SK-N-SH (cell line): ENCODE results near the gene FGD3. TPM values are rescaled to one million over a fixed set of nuclear protein-coding genes. Genes with fewer than 3 reads are reported as not detected.

ENCODE experiments used
- CTCF ChIA-PET: fragments of 300-600, 350-600 bp; formaldehyde crosslinking; extraction: SDS; loops from one replicate; lab custom pipeline; 2021; lab: Yijun Ruan, JAX
- POLR2A ChIA-PET: fragments of 350-600 bp; sonication (Branson Sonifier 250); formaldehyde crosslinking; extraction: SDS; loops from one replicate; lab custom pipeline; 2020; ENCODE audit warnings: antibody characterized with exemption, inconsistent platforms; lab: Yijun Ruan, JAX
- DNase-seq: peaks from one replicate; pipeline ENCODE4 v3.0.0; 2012
- H2AFZ ChIP-seq: fragments of 200-600 bp; sonication (generic); 2 replicates; pipeline ENCODE4 v1.8.1; 2016; ENCODE audit warnings: antibody characterized with exemption, mild to moderate bottlenecking, low read depth
- H3F3A ChIP-seq: fragments of 200-600 bp; sonication (generic); replicated peaks from 2 replicates; pipeline ENCODE3; 2016; ENCODE audit warnings: antibody characterized with exemption, mild to moderate bottlenecking; ENCODE audit not compliant: insufficient read depth
- H3K27ac ChIP-seq, 2 experiments: fragments of 200-500 bp in 1 of 2; fragments of 200-600 bp in 1 of 2; sonication (Bioruptor generic) in 1 of 2; sonication (generic), shearing (Covaris generic) in 1 of 2; 2 replicates each; pipeline versions ENCODE4 v1.5.1 to v1.6.1; 2014 to 2016; ENCODE audit warnings: low read depth in 2 of 2, inconsistent platforms in 1 of 2, low read length in 1 of 2, mild to moderate bottlenecking in 1 of 2, mixed read lengths in 1 of 2
- H3K27me3 ChIP-seq: fragments of 200-600 bp; sonication (generic), shearing (Covaris generic); 2 replicates; pipeline ENCODE4 v1.6.1; 2016; ENCODE audit warnings: mixed run types; ENCODE audit not compliant: insufficient read depth
- H3K36me3 ChIP-seq, 2 experiments: fragments of 200-500 bp in 1 of 2; fragments of 200-600 bp in 1 of 2; sonication (Bioruptor generic) in 1 of 2; sonication (generic) in 1 of 2; replicated peaks in 1 of 2; 2 replicates each; pipeline versions ENCODE3 to v1.5.1; 2014 to 2016; ENCODE audit warnings: low read length in 1 of 2, mild to moderate bottlenecking in 1 of 2; ENCODE audit not compliant: insufficient read depth in 2 of 2, control insufficient read depth in 1 of 2
- H3K4me1 ChIP-seq, 2 experiments: fragments of 200-500 bp in 1 of 2; fragments of 200-600 bp in 1 of 2; sonication (Bioruptor generic) in 1 of 2; sonication (generic), shearing (Covaris generic) in 1 of 2; 2 replicates each; pipeline versions ENCODE4 v1.5.1 to v1.6.1; 2014 to 2016; ENCODE audit warnings: low read depth in 1 of 2, low read length in 1 of 2, mixed run types in 1 of 2; ENCODE audit not compliant: insufficient read depth in 2 of 2, control insufficient read depth in 1 of 2
- H3K4me2 ChIP-seq: fragments of 200-600 bp; sonication (generic), shearing (Covaris generic); 2 replicates; pipeline ENCODE4 v1.6.1; 2017; ENCODE audit warnings: mixed run types
- H3K4me3 ChIP-seq, 2 experiments: fragments of 200-500 bp in 1 of 2; fragments of 200-600 bp in 1 of 2; sonication (Bioruptor generic) in 1 of 2; sonication (generic), shearing (Covaris generic) in 1 of 2; 2 replicates each; pipeline versions ENCODE4 v1.5.1 to v1.8.1; 2014 to 2016; ENCODE audit warnings: low read depth in 2 of 2, inconsistent platforms in 1 of 2, low read length in 1 of 2, mild to moderate bottlenecking in 1 of 2, mixed read lengths in 1 of 2, moderate library complexity in 1 of 2
- H3K79me2 ChIP-seq: fragments of 200-600 bp; sonication (generic); 2 replicates; pipeline ENCODE4 v1.8.1; 2017; ENCODE audit warnings: mild to moderate bottlenecking; ENCODE audit not compliant: insufficient read depth
- H3K9ac ChIP-seq: fragments of 200-600 bp; sonication (generic); 2 replicates; pipeline ENCODE4 v1.6.1; 2017; ENCODE audit warnings: mixed run types
- H3K9me2 ChIP-seq: fragments of 200-600 bp; sonication (generic); 2 replicates; pipeline ENCODE4 v1.6.1; 2017; ENCODE audit warnings: mixed run types
- H3K9me3 ChIP-seq: fragments of 200-600 bp; sonication (generic); 2 replicates; pipeline ENCODE4 v1.6.1; 2017; ENCODE audit warnings: mixed run types, mild to moderate bottlenecking, moderate library complexity
- H4K20me1 ChIP-seq: fragments of 200-600 bp; sonication (generic); 2 replicates; pipeline ENCODE4 v1.6.1; 2017; ENCODE audit warnings: mild to moderate bottlenecking, mixed run types; ENCODE audit not compliant: insufficient read depth
- CHD2 ChIP-seq: fragments of 150-350 bp; IDR thresholded peaks from 2 replicates; pipeline ENCODE4 v1.6.1; 2018; ENCODE audit warnings: low read length; ENCODE audit not compliant: partially characterized antibody
- ELF1 ChIP-seq: IDR thresholded peaks from 2 replicates; pipeline ENCODE4 v1.4.0; 2012
- EP300 ChIP-seq, 2 experiments: IDR thresholded peaks; 2 replicates each; pipeline versions ENCODE4 v1.4.0 to v1.6.1; 2012; ENCODE audit warnings: borderline replicate concordance in 1 of 2, low read depth in 1 of 2, low read length in 1 of 2
- FOXJ3 ChIP-seq: sonication (generic); formaldehyde crosslinking; IDR thresholded peaks from 2 replicates; pipeline ENCODE4 v1.5.1; 2020; ENCODE audit warnings: mild to moderate bottlenecking, missing genetic modification reagents
- FOXM1 ChIP-seq: IDR thresholded peaks from 2 replicates; pipeline ENCODE4 v1.4.0; 2012; ENCODE audit warnings: low read depth, mild to moderate bottlenecking
- GABPA ChIP-seq: IDR thresholded peaks from 2 replicates; pipeline ENCODE4 v1.4.0; 2012; ENCODE audit warnings: low read depth, mild to moderate bottlenecking
- GATA2 ChIP-seq: sonication (generic); formaldehyde crosslinking; IDR thresholded peaks from 2 replicates; pipeline ENCODE4 v1.5.0; 2020; ENCODE audit warnings: mild to moderate bottlenecking, missing genetic modification reagents
- MEF2A ChIP-seq: IDR thresholded peaks from 2 replicates; pipeline ENCODE4 v1.4.0; 2012; ENCODE audit warnings: low read depth, borderline replicate concordance
- NFIC ChIP-seq: IDR thresholded peaks from 2 replicates; pipeline ENCODE4 v1.4.0; 2012; ENCODE audit warnings: borderline replicate concordance
- NRF1 ChIP-seq: IDR thresholded peaks from 2 replicates; pipeline ENCODE4 v1.6.1; 2012; ENCODE audit warnings: low read depth, mild to moderate bottlenecking, low read length
- RFX5 ChIP-seq: IDR thresholded peaks from 2 replicates; pipeline ENCODE4 v1.6.1; 2012; ENCODE audit warnings: mild to moderate bottlenecking, improper control_type of control experiment, low read length
- SIN3A ChIP-seq: IDR thresholded peaks from 2 replicates; pipeline ENCODE4 v1.6.1; 2012; ENCODE audit warnings: low read depth, mild to moderate bottlenecking, low read length, moderate library complexity, borderline replicate concordance
- TAF1 ChIP-seq: IDR thresholded peaks from 2 replicates; pipeline ENCODE4 v1.6.1; 2012; ENCODE audit warnings: low read depth, mild to moderate bottlenecking, low read length, moderate library complexity, borderline replicate concordance
- TCF12 ChIP-seq: IDR thresholded peaks from 2 replicates; pipeline ENCODE4 v1.4.0; 2012
- TEAD4 ChIP-seq: IDR thresholded peaks from 2 replicates; pipeline ENCODE4 v1.4.0; 2012; ENCODE audit warnings: mild to moderate bottlenecking, borderline replicate concordance; ENCODE audit not compliant: insufficient read depth
- YY1 ChIP-seq: IDR thresholded peaks from 2 replicates; pipeline ENCODE4 v1.4.0; 2012; ENCODE audit warnings: low read depth, mild to moderate bottlenecking
- WGBS: methylation state at CpG from one replicate; pipeline ENCODE4 v1.1.6; 2017; ENCODE audit warnings: low lambda C conversion rate; 5-methylcytosine and 5-hydroxymethylcytosine counted together
- polyA plus RNA-seq, 3 experiments: library from polyadenylated mRNA; depleted of rRNA; stranded (reverse); fragments of >200 nt; gene quantifications; 2 replicates each; pipeline ENCODE4 v1.2.3, GENCODE V29; 2012
- TF ChIP-seq, protein P1 (sequence below): fragments of 200-600 bp; sonication (generic); IDR thresholded peaks from 2 replicates; pipeline ENCODE4 v1.6.1; 2017; ENCODE audit warnings: antibody characterized with exemption, mild to moderate bottlenecking, moderate library complexity
- TF ChIP-seq, protein P2 (sequence below): IDR thresholded peaks from 2 replicates; pipeline ENCODE4; 2012
- TF ChIP-seq, protein P3 (sequence below): fragments of 150-350 bp; IDR thresholded peaks from 2 replicates; pipeline ENCODE4 v1.6.1; 2017; ENCODE audit warnings: antibody characterized with exemption, low read length, low read depth, borderline replicate concordance

The FGD3 gene
- polyA plus RNA-seq, 1 of the 3 experiments (the other 2 are of a cell fraction): not detected

DNA sequence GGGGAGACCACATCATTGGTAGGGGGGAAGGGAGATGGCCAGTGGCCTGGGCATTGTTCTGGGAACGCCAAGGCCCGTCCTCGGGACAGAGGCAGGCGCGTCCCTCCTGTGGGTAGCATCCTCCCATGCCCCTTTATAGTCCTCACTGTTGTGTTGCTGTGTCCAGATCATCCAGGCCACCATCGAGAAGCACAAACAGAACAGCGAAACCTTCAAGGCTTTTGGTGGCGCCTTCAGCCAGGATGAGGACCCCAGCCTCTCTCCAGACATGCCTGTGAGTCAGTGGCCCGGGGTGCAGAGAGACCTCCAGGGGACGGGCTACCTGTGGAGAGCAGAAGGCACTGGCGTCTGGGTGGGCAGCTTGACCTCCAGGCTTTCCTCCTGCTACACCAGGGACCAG lies 72.8 kb downstream of the FGD3 start:
- no peak for DNase-seq

DNA sequence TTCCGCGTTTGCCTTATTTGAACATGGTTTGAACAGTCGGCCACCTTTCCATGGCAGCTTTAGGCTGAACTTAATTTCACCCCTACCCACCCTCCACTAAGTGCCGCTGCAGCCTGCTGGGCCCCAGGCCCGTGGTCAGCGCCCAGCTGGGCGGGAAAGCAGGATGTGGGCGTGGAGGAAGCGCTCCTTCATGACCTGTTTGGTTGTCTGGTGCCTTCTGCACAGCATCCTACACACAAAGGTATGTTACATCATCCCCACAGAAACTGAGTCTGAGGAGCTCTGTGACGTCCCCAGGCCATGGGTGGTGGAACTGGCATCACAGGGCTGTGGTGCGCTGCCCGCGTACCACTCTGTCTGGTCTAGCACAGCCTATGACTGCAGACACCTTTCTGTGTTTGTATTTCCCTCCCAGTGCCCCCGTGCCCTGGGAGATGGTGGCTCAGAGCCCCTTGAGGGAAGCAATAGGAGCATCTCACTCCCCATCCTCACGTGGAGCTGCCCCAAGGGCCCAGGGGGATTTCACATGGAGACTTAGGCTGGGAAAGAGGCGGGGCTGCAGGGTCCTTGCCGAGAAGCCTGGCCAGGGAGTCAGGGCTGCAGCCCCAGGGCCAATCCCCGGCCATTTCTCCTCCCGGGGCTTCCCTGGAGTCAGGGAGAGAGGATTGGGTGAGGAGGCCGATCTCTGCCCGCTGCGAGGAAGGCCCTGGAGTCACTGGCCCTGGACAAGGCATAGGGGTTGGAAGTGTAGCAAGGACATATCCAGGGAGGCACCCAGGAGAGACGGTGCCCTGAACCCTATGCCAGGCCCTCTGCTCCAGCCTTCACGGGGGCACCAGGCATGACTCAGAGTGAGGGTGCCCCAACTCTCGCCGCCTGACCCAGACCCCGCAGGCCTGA lies 73.7 kb downstream of the FGD3 start:
- H3K4me2 ChIP-seq: no peak overlapping the region
- no peaks in the 10 kb centered on the region for H3K9me3 ChIP-seq
- H3K4me1 ChIP-seq: peaks cover 0 to 19% of the 10 kb centered on the region in 2 experiments; a peak in 1 of 4 replicates
- 67% methylated on average over 11 of the region's 27 CpGs for WGBS
- H3K9ac ChIP-seq: no peak overlapping the region
- H3K36me3 ChIP-seq: no peaks in the 10 kb centered on the region
- no peak overlapping the region for H3K4me3 ChIP-seq
- ChIA-PET CTCF (interaction anchor here (1.0 to 1.4 kb wide), 2 partner anchors 18 to 88 kb away, joined by 3 to 4 read pairs; no protein-coding TSS in a partner anchor), POLR2A (no interaction called here)
- H3K27ac ChIP-seq: no peak overlapping the region
- H4K20me1 ChIP-seq: no peaks in the 10 kb centered on the region
- no peaks in the 10 kb centered on the region for H3F3A ChIP-seq
- H3K79me2 ChIP-seq: no peaks in the 10 kb centered on the region
- H3K27me3 ChIP-seq: no peaks in the 10 kb centered on the region
- TF ChIP-seq EP300 (IDR thresholded peaks at IDR 0.05; ENCODE audit: borderline replicate concordance in 1 of 2, low read depth in 1 of 2, low read length in 1 of 2): no peak
- no peak for TF ChIP-seq TAF1
- TF ChIP-seq, protein P1, sequence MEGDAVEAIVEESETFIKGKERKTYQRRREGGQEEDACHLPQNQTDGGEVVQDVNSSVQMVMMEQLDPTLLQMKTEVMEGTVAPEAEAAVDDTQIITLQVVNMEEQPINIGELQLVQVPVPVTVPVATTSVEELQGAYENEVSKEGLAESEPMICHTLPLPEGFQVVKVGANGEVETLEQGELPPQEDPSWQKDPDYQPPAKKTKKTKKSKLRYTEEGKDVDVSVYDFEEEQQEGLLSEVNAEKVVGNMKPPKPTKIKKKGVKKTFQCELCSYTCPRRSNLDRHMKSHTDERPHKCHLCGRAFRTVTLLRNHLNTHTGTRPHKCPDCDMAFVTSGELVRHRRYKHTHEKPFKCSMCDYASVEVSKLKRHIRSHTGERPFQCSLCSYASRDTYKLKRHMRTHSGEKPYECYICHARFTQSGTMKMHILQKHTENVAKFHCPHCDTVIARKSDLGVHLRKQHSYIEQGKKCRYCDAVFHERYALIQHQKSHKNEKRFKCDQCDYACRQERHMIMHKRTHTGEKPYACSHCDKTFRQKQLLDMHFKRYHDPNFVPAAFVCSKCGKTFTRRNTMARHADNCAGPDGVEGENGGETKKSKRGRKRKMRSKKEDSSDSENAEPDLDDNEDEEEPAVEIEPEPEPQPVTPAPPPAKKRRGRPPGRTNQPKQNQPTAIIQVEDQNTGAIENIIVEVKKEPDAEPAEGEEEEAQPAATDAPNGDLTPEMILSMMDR: no peak
- TF ChIP-seq, protein P2, sequence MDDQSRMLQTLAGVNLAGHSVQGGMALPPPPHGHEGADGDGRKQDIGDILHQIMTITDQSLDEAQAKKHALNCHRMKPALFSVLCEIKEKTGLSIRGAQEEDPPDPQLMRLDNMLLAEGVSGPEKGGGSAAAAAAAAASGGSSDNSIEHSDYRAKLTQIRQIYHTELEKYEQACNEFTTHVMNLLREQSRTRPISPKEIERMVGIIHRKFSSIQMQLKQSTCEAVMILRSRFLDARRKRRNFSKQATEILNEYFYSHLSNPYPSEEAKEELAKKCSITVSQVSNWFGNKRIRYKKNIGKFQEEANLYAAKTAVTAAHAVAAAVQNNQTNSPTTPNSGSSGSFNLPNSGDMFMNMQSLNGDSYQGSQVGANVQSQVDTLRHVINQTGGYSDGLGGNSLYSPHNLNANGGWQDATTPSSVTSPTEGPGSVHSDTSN: no peak
- TF ChIP-seq GATA2 (CRISPR knock-in tag): no peak
- TF ChIP-seq ELF1: no peak
- no peak for TF ChIP-seq TCF12
- TF ChIP-seq SIN3A: no peak
- TF ChIP-seq, protein P3, sequence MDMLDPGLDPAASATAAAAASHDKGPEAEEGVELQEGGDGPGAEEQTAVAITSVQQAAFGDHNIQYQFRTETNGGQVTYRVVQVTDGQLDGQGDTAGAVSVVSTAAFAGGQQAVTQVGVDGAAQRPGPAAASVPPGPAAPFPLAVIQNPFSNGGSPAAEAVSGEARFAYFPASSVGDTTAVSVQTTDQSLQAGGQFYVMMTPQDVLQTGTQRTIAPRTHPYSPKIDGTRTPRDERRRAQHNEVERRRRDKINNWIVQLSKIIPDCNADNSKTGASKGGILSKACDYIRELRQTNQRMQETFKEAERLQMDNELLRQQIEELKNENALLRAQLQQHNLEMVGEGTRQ: no peak
- no peak for TF ChIP-seq NFIC
- no peaks in the 10 kb centered on the region for H3K9me2 ChIP-seq
- no peak overlapping the region for H2AFZ ChIP-seq
- DNase-seq: no peak

More for the DNA sequence above, 72.8 kb downstream of the FGD3 start:
- WGBS: 51% methylated on average over 9 of the region's 11 CpGs
- ChIA-PET CTCF (interaction anchor here (1.0 to 1.4 kb wide), 3 partner anchors 17 to 89 kb away, joined by 3 to 4 read pairs (median 3); no protein-coding TSS in a partner anchor), POLR2A (no interaction called here)
- Histone ChIP-seq H3F3A (no peaks in the 10 kb centered on the region), H3K9ac (no peak overlapping the region), H4K20me1 (no peaks in the 10 kb centered on the region), H3K4me1 (peaks cover 0 to 19% of the 10 kb centered on the region in 2 experiments; a peak in 1 of 4 replicates), H3K36me3 (no peaks in the 10 kb centered on the region), H3K9me3 (no peaks in the 10 kb centered on the region), H3K4me2 (no peak overlapping the region), H3K79me2 (no peaks in the 10 kb centered on the region), H3K27me3 (no peaks in the 10 kb centered on the region), H2AFZ (no peak overlapping the region), H3K9me2 (no peaks in the 10 kb centered on the region), H3K27ac (no peak overlapping the region), H3K4me3 (no peak overlapping the region)
- TF ChIP-seq ELF1: no peak
- TF ChIP-seq GABPA: no peak
- no peak for TF ChIP-seq FOXM1
- no peak for TF ChIP-seq NRF1
- no peak for TF ChIP-seq TEAD4
- no peak for TF ChIP-seq RFX5
- no peak for TF ChIP-seq EP300 (IDR thresholded peaks at IDR 0.05; ENCODE audit: borderline replicate concordance in 1 of 2, low read depth in 1 of 2, low read length in 1 of 2)
- no peak for TF ChIP-seq CHD2
- no peak for TF ChIP-seq TCF12
- no peak for TF ChIP-seq SIN3A
- TF ChIP-seq, protein P1: no peak
- no peak for TF ChIP-seq MEF2A
- no peak for TF ChIP-seq NFIC
- TF ChIP-seq FOXJ3 (CRISPR knock-in tag): no peak
- TF ChIP-seq YY1: no peak
